Stomach (tissue), 4 donors: ENCODE data around the gene GPANK1.

Experiments
- CTCF ChIP-seq, 7 experiments: fragments of 450-650 bp in 4 of 7; fragments of 200-600 bp in 3 of 7; sonication (generic) in 3 of 7; IDR thresholded peaks; one replicate each; pipeline ENCODE4 v1.5.1; 2016 to 2019; ENCODE audit warnings: antibody characterized with exemption in 7 of 7, control low read depth in 2 of 7, mild to moderate bottlenecking in 1 of 7
- EP300 ChIP-seq: sonication (generic); formaldehyde crosslinking; IDR thresholded peaks from one replicate; pipeline ENCODE4 v1.6.1; 2017; ENCODE audit warnings: antibody characterized with exemption
- POLR2A ChIP-seq, 4 donors: fragments of 450-650 bp; IDR thresholded peaks; one replicate each; pipeline ENCODE4 v1.6.1; 2016; ENCODE audit warnings: antibody characterized with exemption in 4 of 4, control low read depth in 2 of 4, mild to moderate bottlenecking in 1 of 4, moderate library complexity in 1 of 4
- POLR2AphosphoS5 ChIP-seq, 3 donors: sonication (generic); formaldehyde crosslinking; IDR thresholded peaks; one replicate each; pipeline ENCODE4 v1.6.1; 2016; ENCODE audit warnings: antibody characterized with exemption in 3 of 3

GRCh38 chr6:31651602-31652191, 13.1 kb downstream of the GPANK1 start:
- TF ChIP-seq CTCF (IDR thresholded peaks at IDR 0.05) (no peak), POLR2AphosphoS5 (IDR thresholded peaks at IDR 0.05) (peak in 2 of 3 donors; percentile 20 to 34), EP300 (no peak), POLR2A (IDR thresholded peaks at IDR 0.05) (no peak)
